NCI-H1105 treated with DMSO at 0.1 percent for 48 hours (cell line): ENCODE data around the gene XRCC4.
A peak's percentile ranks its signal among the peaks of the same experiment; 100 is the strongest.
"Not testable (repeated sequence)": the region's sequence is repeated elsewhere in the genome, so short reads cannot be mapped to it uniquely, and the experiment has no call there.

Source experiments
- DNase-seq: peaks from one replicate; lab custom pipeline; 2025; lab: John Stamatoyannopoulos, UW

The XRCC4 gene

GRCh38 chr5:83076742-83077661 lies at the start of gene XRCC4, which contains the start of gene TMEM167A:
TSS of gene XRCC4 (plus strand) at chr5:83077547. CDS start at chr5:83104920, 27,373 bp downstream.
TSS of gene TMEM167A (minus strand) at chr5:83077394. CDS start at chr5:83077323, 71 bp downstream.
- peak; percentile 94 for DNase-seq

- DNase-seq: no peak
Measured at GRCh38 chr5:83029912-83030311, 47.4 kb upstream of the XRCC4 start.

GRCh38 chr5:83031381-83031780 lies 46.0 kb upstream of the XRCC4 start:
- no peak for DNase-seq

GRCh38 chr5:83034036-83034435 lies 43.3 kb upstream of the XRCC4 start:
- DNase-seq: peak; percentile 70

- DNase-seq: no peak
Measured at GRCh38 chr5:83034528-83035207, 42.7 kb upstream of the XRCC4 start.

- peak; percentile 81 for DNase-seq
Measured at GRCh38 chr5:83035373-83036100, 41.8 kb upstream of the XRCC4 start.

GRCh38 chr5:83036991-83037575 lies 40.3 kb upstream of the XRCC4 start:
- DNase-seq: no peak

GRCh38 chr5:83038924-83039323 lies 38.4 kb upstream of the XRCC4 start:
- DNase-seq: no peak

- DNase-seq: no peak
Measured at GRCh38 chr5:83042507-83042906, 34.8 kb upstream of the XRCC4 start.

GRCh38 chr5:83044926-83045325 lies 32.4 kb upstream of the XRCC4 start:
- DNase-seq: no peak

GRCh38 chr5:83048277-83048676 lies 29.1 kb upstream of the XRCC4 start:
- no peak for DNase-seq

GRCh38 chr5:83048811-83049210 lies 28.5 kb upstream of the XRCC4 start:
- DNase-seq: no peak

GRCh38 chr5:83049370-83049885 lies 27.9 kb upstream of the XRCC4 start:
- no peak for DNase-seq

- DNase-seq: no peak
Measured at GRCh38 chr5:83050723-83051340, 26.5 kb upstream of the XRCC4 start.

GRCh38 chr5:83055166-83055565 lies 22.2 kb upstream of the XRCC4 start:
- DNase-seq: no peak

- no peak for DNase-seq
Measured at GRCh38 chr5:83058726-83059125, 18.6 kb upstream of the XRCC4 start.

- DNase-seq: no peak
Measured at GRCh38 chr5:83059341-83059740, 18.0 kb upstream of the XRCC4 start.

GRCh38 chr5:83066548-83067110 lies 10.7 kb upstream of the XRCC4 start:
- DNase-seq: no peak

- not testable (repeated sequence) for DNase-seq
Measured at GRCh38 chr5:83067377-83067776, 10.0 kb upstream of the XRCC4 start.

- no peak for DNase-seq
Measured at GRCh38 chr5:83069096-83069799, 8.1 kb upstream of the XRCC4 start.
